Measurements from ENCODE around the gene NEK10. TPM values are rescaled to one million over a fixed set of nuclear protein-coding genes. Genes with fewer than 3 reads are reported as not detected.

NEK10 gene
- total and polyA plus RNA-seq, 2 of the 4 experiments (the other 2 are of a cell fraction) = 2.2 to 6.6 TPM

DNA sequence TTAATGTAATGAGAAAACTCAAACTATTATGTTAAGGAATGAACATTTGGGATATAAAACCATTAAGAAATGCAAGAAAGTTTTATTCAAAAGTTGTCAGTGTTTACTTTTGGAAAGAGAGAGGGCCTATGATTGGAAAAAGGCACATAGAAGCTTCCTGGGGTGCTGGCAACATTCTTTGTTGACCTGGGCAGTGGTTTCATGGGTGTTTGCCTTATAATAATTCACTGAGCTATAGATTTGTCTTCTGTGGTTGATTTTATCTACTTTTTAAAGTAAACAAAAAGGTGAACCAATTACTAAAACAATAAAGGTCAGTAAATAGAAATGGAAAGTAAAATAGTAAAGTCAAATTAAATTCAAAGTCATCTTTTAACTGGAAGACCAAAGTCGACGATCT lies 308.8 kb downstream of the NEK10 start:
- no CpG with 5 or more reads among the region's 2 CpGs for WGBS, 2 experiments (ENCODE audit: extremely low coverage in 2 of 2, insufficient read length in 1 of 2)
- H2AK5ac ChIP-seq (ENCODE audit: low read depth, low read length) = no peak overlapping the region
- 0 out of 2 replicates have a peak, but pooled peaks cover 1% of the 10 kb centered on the region for H3K9me3 ChIP-seq (ENCODE audit: control insufficient read depth, insufficient read depth, low read length)
- H2BK120ac ChIP-seq (ENCODE audit: low read depth, low read length) = no peak overlapping the region
- no peak overlapping the region for H4K8ac ChIP-seq (ENCODE audit: low read depth in 2 of 2, low read length in 2 of 2)
- no peak overlapping the region for H3K18ac ChIP-seq (ENCODE audit: low read depth, low read length)
- no peak overlapping the region for H3K56ac ChIP-seq (ENCODE audit: extremely low read depth, insufficient read depth, low read length)
- no peak overlapping the region for H3K9ac ChIP-seq (ENCODE audit: low read depth, low read length)
- H2AFZ ChIP-seq (replicated peaks; ENCODE audit: low read length, poor library complexity) = no peak overlapping the region
- H3K4ac ChIP-seq (ENCODE audit: low read depth, low read length) = no peak overlapping the region
- no peaks in the 10 kb centered on the region for H3K36me3 ChIP-seq (ENCODE audit: control insufficient read depth, insufficient read depth, low read length)
- H2BK20ac ChIP-seq (ENCODE audit: low read depth, low read length) = no peak overlapping the region
- H3K9me1 ChIP-seq (ENCODE audit: insufficient read depth, low read length) = no peaks in the 10 kb centered on the region
- ATAC-seq (ENCODE audit: low read depth) (no peak), DNase-seq (no peak)
- no peaks in the 10 kb centered on the region for H4K20me1 ChIP-seq (ENCODE audit: insufficient read depth, low read length)
- H3K27me3 ChIP-seq (ENCODE audit: control insufficient read depth, insufficient read depth, low read length) = no peaks in the 10 kb centered on the region
- H3K27ac ChIP-seq (ENCODE audit: insufficient read depth, low read length) = no peak overlapping the region
- in situ Hi-C loops (cut with MboI; ENCODE audit: low sequenced_read_pairs) (no loop called here), dilution Hi-C loops (cut with HindIII; ENCODE audit: low sequenced_read_pairs, unreplicated experiment) (no loop called here), intact Hi-C loops (cut with micrococcal nuclease) (no loop called here)
- no TSS peak for BruUV-seq (replicated peaks)
- H3K4me1 ChIP-seq (ENCODE audit: control insufficient read depth, insufficient read depth, low read length) = no peaks in the 10 kb centered on the region
- H2BK15ac ChIP-seq (ENCODE audit: low read depth, low read length) = no peak overlapping the region
- ChIA-PET CTCF (no interaction called here), POLR2A (ENCODE audit: unreplicated experiment) (no interaction called here)
- TF ChIP-seq NFE2L2 (IDR thresholded peaks at IDR 0.05; ENCODE audit: low read depth, low read length) = no peak
- TF ChIP-seq SMC3 (IDR thresholded peaks at IDR 0.05; ENCODE audit: low read depth, low read length) = no peak
- TF ChIP-seq RAD21 (IDR thresholded peaks at IDR 0.05; ENCODE audit: low read length) = no peak
- no peak for TF ChIP-seq MXI1 (IDR thresholded peaks at IDR 0.05; ENCODE audit: borderline replicate concordance, low read depth, low read length)
- TF ChIP-seq RFX5 (IDR thresholded peaks at IDR 0.05; ENCODE audit: low read depth, low read length) = no peak
- TF ChIP-seq, protein P1, sequence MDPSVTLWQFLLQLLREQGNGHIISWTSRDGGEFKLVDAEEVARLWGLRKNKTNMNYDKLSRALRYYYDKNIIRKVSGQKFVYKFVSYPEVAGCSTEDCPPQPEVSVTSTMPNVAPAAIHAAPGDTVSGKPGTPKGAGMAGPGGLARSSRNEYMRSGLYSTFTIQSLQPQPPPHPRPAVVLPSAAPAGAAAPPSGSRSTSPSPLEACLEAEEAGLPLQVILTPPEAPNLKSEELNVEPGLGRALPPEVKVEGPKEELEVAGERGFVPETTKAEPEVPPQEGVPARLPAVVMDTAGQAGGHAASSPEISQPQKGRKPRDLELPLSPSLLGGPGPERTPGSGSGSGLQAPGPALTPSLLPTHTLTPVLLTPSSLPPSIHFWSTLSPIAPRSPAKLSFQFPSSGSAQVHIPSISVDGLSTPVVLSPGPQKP (IDR thresholded peaks at IDR 0.05; ENCODE audit: borderline replicate concordance, low read depth, low read length) = no peak
- H4K5ac ChIP-seq (ENCODE audit: low read depth, low read length) = no peak overlapping the region
- no peak overlapping the region for H2BK5ac ChIP-seq (ENCODE audit: low read depth, low read length, poor library complexity, severe bottlenecking)
- no peak overlapping the region for H4K91ac ChIP-seq (ENCODE audit: insufficient read depth, low read depth, low read length)
- H2AK9ac ChIP-seq (replicated peaks; ENCODE audit: low read depth, low read length, poor library complexity) = no peak overlapping the region
- H3K23ac ChIP-seq (ENCODE audit: low read depth, low read length) = no peak overlapping the region
- H3K79me1 ChIP-seq (ENCODE audit: low read depth in 1 of 2, low read length in 2 of 2) = no peaks in the 10 kb centered on the region
- H3K4me3 ChIP-seq (ENCODE audit: insufficient read depth, low read depth, low read length) = no peak overlapping the region
- no peak overlapping the region for H3K4me2 ChIP-seq (ENCODE audit: low read depth, low read length)
- no peak overlapping the region for H3K14ac ChIP-seq (replicated peaks; ENCODE audit: low read depth, low read length)

Small RNA genes lying within 50 kb of the gene (microRNA-seq; reads per million reads assigned to microRNA genes)
- gene MINOS1P3 (ENCODE audit: insufficient read depth, insufficient read length) = not detected
- gene RNU6-342P (ENCODE audit: insufficient read depth, insufficient read length) = not detected

Small RNA genes lying within 50 kb of the gene (small RNA-seq; reads per million reads assigned to genes)
- gene MINOS1P3 (0 to 0.15 (median 0) reads per million in 5 experiments), gene RNU6-342P (0 reads per million in 5 experiments)

Other genes starting within 250 kb of the NEK10 start
- gene SLC4A7, start 115.0 kb upstream of the NEK10 start, total RNA-seq (2012; rRNA removed) = 50.4 and 86.7 TPM in 2 replicates
- gene SLC4A7, start 115.0 kb upstream of the NEK10 start, polyA plus RNA-seq (2012; rRNA removed) = 13.8 and 17.7 TPM in 2 replicates